GM12872 (cell line): ENCODE measurements around the gene GRIN3A.

Experiments
- TF ChIP-seq, protein P1 (sequence below): IDR thresholded peaks from 3 replicates; pipeline ENCODE4 v1.5.1; 2011; ENCODE audit warnings: low read depth, mild to moderate bottlenecking, low read length, moderate library complexity; ENCODE audit not compliant: insufficient read depth

GRIN3A gene

GRCh38 chr9:101574731-101575333 lies 163.6 kb downstream of the GRIN3A start:
- TF ChIP-seq, protein P1, sequence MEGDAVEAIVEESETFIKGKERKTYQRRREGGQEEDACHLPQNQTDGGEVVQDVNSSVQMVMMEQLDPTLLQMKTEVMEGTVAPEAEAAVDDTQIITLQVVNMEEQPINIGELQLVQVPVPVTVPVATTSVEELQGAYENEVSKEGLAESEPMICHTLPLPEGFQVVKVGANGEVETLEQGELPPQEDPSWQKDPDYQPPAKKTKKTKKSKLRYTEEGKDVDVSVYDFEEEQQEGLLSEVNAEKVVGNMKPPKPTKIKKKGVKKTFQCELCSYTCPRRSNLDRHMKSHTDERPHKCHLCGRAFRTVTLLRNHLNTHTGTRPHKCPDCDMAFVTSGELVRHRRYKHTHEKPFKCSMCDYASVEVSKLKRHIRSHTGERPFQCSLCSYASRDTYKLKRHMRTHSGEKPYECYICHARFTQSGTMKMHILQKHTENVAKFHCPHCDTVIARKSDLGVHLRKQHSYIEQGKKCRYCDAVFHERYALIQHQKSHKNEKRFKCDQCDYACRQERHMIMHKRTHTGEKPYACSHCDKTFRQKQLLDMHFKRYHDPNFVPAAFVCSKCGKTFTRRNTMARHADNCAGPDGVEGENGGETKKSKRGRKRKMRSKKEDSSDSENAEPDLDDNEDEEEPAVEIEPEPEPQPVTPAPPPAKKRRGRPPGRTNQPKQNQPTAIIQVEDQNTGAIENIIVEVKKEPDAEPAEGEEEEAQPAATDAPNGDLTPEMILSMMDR: no peak

GRCh38 chr9:101572316-101572715 lies 166.1 kb downstream of the GRIN3A start:
- TF ChIP-seq, protein P1: no peak

GRCh38 chr9:101571114-101571513 lies 167.3 kb downstream of the GRIN3A start:
- TF ChIP-seq, protein P1: no peak

- TF ChIP-seq, protein P1: no peak
These were observed 168.5 kb downstream of the GRIN3A start for GRCh38 chr9:101569741-101570501.

DNA sequence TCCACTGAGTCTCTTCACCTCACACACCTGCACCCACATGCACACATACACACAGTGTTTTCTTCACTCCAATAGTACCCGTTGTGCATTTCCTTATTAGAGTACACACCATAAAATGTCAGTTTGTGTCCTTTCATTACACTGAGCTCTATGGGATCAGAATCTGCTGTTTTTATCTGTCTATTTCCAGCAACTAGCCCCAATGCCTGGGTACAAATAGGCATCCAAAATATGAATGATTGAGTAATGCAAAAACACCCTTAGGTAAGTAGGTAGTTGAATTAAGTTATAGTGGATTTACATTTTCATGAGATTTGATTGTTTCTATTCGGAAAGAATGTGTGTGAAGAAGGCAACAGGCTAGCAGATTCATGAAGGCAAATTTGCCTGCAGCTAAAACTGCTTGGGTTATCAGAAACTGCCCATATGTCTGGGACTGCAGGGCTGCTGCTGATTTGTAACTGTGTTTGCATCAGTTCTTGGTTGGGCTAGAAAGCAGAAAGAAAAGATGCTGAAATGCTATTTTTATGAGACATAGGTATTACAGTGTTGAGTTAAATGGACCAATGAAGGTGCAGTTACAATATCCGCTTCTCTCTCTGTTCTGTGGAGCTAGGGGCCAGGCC lies 170.6 kb downstream of the GRIN3A start:
- TF ChIP-seq, protein P1: no peak

DNA sequence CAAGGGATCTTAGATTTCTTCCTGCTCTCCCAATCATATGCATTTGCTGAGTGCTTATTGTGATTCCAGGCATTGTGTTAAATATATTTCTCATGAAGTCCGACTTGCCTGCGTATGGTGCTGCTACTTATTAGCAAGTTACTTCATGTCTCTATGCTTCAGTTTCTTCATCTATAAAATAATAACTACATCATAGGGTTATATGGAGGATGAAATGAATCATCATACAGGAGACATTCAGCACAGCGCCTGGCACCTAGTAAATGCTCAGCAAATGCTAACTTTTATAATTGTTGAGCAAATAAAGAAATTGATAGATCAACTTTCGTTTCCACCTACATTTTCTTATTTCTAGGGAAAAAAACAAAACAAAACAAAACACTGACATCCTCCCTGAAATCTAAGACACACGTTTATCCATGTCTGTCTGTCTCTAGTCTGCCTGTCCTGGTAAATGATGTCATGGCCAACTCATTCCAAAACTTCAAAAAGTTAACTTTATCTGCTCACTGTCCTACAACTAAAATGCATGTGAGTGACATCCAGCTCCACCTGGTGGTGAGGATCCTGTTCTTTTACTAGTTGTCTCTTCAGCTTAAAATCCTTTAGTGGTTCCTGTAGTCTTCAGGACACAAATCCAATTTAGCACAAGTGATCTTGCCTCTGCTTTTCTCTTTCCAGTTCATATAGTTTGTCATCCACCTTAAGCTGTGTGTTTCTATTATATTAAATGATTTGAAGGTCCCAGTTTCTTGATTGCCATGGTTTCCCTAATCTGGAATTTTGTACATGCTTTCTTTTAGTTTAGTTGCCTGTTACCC lies 171.3 kb downstream of the GRIN3A start:
- TF ChIP-seq, protein P1: peak; percentile 62

- TF ChIP-seq, protein P1: no peak
These were observed 174.2 kb downstream of the GRIN3A start for GRCh38 chr9:101564252-101564651.
